ENCODE data around the gene FARSB.

The FARSB gene

GRCh38 chr2:222566229-222566628 is 89.7 kb downstream of the FARSB start:
- no peak overlapping the region for H3K4me3 ChIP-seq
- H3K27ac ChIP-seq = no peak overlapping the region

GRCh38 chr2:222563936-222564335 is 92.0 kb downstream of the FARSB start:
- H3K4me3 ChIP-seq = no peak overlapping the region
- no peak overlapping the region for H3K27ac ChIP-seq

- no peak overlapping the region for H3K27ac ChIP-seq
Measured at GRCh38 chr2:222563106-222563718, 92.7 kb downstream of the FARSB start.

GRCh38 chr2:222561817-222562645 is 93.9 kb downstream of the FARSB start:
- no peak overlapping the region for H3K4me3 ChIP-seq
- H3K27ac ChIP-seq = no peak overlapping the region

More at GRCh38 chr2:222563106-222563718, 92.7 kb downstream of the FARSB start:
- H3K4me3 ChIP-seq = no peak overlapping the region

- H3K27ac ChIP-seq = no peak overlapping the region
- H3K4me3 ChIP-seq = no peak overlapping the region
Measured at GRCh38 chr2:222561151-222561550, 94.7 kb downstream of the FARSB start.

- no peak overlapping the region for H3K4me3 ChIP-seq
- H3K27ac ChIP-seq = no peak overlapping the region
Measured at GRCh38 chr2:222554517-222554916, 101.4 kb downstream of the FARSB start.

GRCh38 chr2:222548992-222549391 is 106.9 kb downstream of the FARSB start:
- H3K4me3 ChIP-seq = no peak overlapping the region
- no peak overlapping the region for H3K27ac ChIP-seq

GRCh38 chr2:222547083-222547482 is 108.8 kb downstream of the FARSB start:
- Histone ChIP-seq H3K4me3 (no peak overlapping the region), H3K27ac (no peak overlapping the region)

- Histone ChIP-seq H3K27ac (no peak overlapping the region), H3K4me3 (no peak overlapping the region)
Measured at GRCh38 chr2:222545823-222546795, 109.8 kb downstream of the FARSB start.

- Histone ChIP-seq H3K27ac (no peak overlapping the region), H3K4me3 (no peak overlapping the region)
Measured at GRCh38 chr2:222544661-222545060, 111.2 kb downstream of the FARSB start.

- Histone ChIP-seq H3K4me3 (no peak overlapping the region), H3K27ac (no peak overlapping the region)
Measured at GRCh38 chr2:222538535-222538934, 117.4 kb downstream of the FARSB start.

- Histone ChIP-seq H3K4me3 (no peak overlapping the region), H3K27ac (no peak overlapping the region)
Measured at GRCh38 chr2:222535477-222535876, 120.4 kb downstream of the FARSB start.

- peak overlapping the region in 2 of 21 experiments; percentile 25 to 27 for H3K27ac ChIP-seq
- H3K4me3 ChIP-seq = no peak overlapping the region
Measured at GRCh38 chr2:222532315-222532714, 123.6 kb downstream of the FARSB start.

GRCh38 chr2:222526480-222527277 is 129.2 kb downstream of the FARSB start:
- no peak overlapping the region for H3K4me3 ChIP-seq
- no peak overlapping the region for H3K27ac ChIP-seq

- Histone ChIP-seq H3K27ac (no peak overlapping the region), H3K4me3 (no peak overlapping the region)
Measured at GRCh38 chr2:222525811-222526210, 130.1 kb downstream of the FARSB start.

GRCh38 chr2:222523783-222524544 is 131.9 kb downstream of the FARSB start:
- H3K27ac ChIP-seq = no peak overlapping the region
- no peak overlapping the region for H3K4me3 ChIP-seq

GRCh38 chr2:222522082-222522481 is 133.8 kb downstream of the FARSB start:
- Histone ChIP-seq H3K4me3 (no peak overlapping the region), H3K27ac (no peak overlapping the region)

GRCh38 chr2:222521099-222521498 is 134.8 kb downstream of the FARSB start:
- Histone ChIP-seq H3K4me3 (no peak overlapping the region), H3K27ac (no peak overlapping the region)
